Measurements from ENCODE around the gene CPNE5.

DNA sequence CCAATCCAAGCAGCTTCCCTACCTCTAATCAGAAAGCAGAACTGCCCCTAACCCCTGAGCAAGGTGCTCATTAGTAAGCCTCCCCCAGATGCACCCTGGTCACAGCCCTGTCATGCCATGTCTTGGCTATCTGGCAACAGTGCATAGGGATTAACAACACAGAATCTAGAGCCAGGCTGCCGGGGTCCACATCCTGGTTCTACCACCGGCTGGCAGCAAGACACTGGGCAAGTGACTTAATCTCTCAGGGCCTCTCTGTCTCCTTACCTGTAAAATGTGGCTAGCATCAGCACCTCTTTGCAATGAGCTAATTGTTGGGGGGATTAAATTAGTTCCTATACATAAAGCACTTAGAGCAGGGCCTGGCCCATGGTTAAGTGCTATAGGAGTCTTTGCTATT is 68.1 kb downstream of the CPNE5 start:
- no peak for TF ChIP-seq BACH1 (tag; IDR thresholded peaks at IDR 0.05)
- TF ChIP-seq TGIF2 (CRISPR knock-in tag; IDR thresholded peaks at IDR 0.05), result no peak
- no peak for TF ChIP-seq KDM1A (IDR thresholded peaks at IDR 0.05)
- no peak for TF ChIP-seq RCOR1 (IDR thresholded peaks at IDR 0.05; ENCODE audit: borderline replicate concordance in 1 of 2, low read depth in 2 of 2, low read length in 2 of 2)
- no peak for TF ChIP-seq SPI1 (IDR thresholded peaks at IDR 0.05; ENCODE audit: borderline replicate concordance, low read depth, low read length)
- no peak for TF ChIP-seq KAT7 (CRISPR knock-in tag; IDR thresholded peaks at IDR 0.05; ENCODE audit: borderline replicate concordance)
- TF ChIP-seq, protein P1, sequence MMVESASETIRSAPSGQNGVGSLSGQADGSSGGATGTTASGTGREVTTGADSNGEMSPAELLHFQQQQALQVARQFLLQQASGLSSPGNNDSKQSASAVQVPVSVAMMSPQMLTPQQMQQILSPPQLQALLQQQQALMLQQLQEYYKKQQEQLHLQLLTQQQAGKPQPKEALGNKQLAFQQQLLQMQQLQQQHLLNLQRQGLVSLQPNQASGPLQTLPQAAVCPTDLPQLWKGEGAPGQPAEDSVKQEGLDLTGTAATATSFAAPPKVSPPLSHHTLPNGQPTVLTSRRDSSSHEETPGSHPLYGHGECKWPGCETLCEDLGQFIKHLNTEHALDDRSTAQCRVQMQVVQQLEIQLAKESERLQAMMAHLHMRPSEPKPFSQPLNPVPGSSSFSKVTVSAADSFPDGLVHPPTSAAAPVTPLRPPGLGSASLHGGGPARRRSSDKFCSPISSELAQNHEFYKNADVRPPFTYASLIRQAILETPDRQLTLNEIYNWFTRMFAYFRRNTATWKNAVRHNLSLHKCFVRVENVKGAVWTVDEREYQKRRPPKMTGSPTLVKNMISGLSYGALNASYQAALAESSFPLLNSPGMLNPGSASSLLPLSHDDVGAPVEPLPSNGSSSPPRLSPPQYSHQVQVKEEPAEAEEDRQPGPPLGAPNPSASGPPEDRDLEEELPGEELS (CRISPR knock-in tag; IDR thresholded peaks at IDR 0.05; ENCODE audit: borderline replicate concordance), result no peak
- TF ChIP-seq SRF (CRISPR knock-in tag; IDR thresholded peaks at IDR 0.05), result no peak
- TF ChIP-seq, protein P2, sequence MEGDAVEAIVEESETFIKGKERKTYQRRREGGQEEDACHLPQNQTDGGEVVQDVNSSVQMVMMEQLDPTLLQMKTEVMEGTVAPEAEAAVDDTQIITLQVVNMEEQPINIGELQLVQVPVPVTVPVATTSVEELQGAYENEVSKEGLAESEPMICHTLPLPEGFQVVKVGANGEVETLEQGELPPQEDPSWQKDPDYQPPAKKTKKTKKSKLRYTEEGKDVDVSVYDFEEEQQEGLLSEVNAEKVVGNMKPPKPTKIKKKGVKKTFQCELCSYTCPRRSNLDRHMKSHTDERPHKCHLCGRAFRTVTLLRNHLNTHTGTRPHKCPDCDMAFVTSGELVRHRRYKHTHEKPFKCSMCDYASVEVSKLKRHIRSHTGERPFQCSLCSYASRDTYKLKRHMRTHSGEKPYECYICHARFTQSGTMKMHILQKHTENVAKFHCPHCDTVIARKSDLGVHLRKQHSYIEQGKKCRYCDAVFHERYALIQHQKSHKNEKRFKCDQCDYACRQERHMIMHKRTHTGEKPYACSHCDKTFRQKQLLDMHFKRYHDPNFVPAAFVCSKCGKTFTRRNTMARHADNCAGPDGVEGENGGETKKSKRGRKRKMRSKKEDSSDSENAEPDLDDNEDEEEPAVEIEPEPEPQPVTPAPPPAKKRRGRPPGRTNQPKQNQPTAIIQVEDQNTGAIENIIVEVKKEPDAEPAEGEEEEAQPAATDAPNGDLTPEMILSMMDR (IDR thresholded peaks at IDR 0.05 in 2 of 3, conservative IDR thresholded peaks at IDR 0.05 in 1 of 3; ENCODE audit: insufficient read depth in 2 of 3, low read depth in 1 of 3, low read length in 3 of 3), result no peak
- no peak for TF ChIP-seq ETS2 (tag; IDR thresholded peaks at IDR 0.05; ENCODE audit: borderline replicate concordance, poor library complexity, severe bottlenecking)
- TF ChIP-seq ZZZ3 (IDR thresholded peaks at IDR 0.05), result no peak
- no peak for TF ChIP-seq HNRNPL (IDR thresholded peaks at IDR 0.05; ENCODE audit: low read depth, low read length)
- TF ChIP-seq, protein P3, sequence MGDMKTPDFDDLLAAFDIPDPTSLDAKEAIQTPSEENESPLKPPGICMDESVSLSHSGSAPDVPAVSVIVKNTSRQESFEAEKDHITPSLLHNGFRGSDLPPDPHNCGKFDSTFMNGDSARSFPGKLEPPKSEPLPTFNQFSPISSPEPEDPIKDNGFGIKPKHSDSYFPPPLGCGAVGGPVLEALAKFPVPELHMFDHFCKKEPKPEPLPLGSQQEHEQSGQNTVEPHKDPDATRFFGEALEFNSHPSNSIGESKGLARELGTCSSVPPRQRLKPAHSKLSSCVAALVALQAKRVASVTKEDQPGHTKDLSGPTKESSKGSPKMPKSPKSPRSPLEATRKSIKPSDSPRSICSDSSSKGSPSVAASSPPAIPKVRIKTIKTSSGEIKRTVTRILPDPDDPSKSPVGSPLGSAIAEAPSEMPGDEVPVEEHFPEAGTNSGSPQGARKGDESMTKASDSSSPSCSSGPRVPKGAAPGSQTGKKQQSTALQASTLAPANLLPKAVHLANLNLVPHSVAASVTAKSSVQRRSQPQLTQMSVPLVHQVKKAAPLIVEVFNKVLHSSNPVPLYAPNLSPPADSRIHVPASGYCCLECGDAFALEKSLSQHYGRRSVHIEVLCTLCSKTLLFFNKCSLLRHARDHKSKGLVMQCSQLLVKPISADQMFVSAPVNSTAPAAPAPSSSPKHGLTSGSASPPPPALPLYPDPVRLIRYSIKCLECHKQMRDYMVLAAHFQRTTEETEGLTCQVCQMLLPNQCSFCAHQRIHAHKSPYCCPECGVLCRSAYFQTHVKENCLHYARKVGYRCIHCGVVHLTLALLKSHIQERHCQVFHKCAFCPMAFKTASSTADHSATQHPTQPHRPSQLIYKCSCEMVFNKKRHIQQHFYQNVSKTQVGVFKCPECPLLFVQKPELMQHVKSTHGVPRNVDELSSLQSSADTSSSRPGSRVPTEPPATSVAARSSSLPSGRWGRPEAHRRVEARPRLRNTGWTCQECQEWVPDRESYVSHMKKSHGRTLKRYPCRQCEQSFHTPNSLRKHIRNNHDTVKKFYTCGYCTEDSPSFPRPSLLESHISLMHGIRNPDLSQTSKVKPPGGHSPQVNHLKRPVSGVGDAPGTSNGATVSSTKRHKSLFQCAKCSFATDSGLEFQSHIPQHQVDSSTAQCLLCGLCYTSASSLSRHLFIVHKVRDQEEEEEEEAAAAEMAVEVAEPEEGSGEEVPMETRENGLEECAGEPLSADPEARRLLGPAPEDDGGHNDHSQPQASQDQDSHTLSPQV (IDR thresholded peaks at IDR 0.05), result no peak
